GM19324 (cell line): ENCODE data around the gene SIM1.

ENCODE experiments used
- ATAC-seq: cut with Tn5 transposase; IDR thresholded peaks from one replicate; pipeline ENCODE4 v1.9.1; 2021; ENCODE audit warnings: mild to moderate bottlenecking, moderate library complexity; ENCODE audit not compliant: unreplicated experiment, low FRiP score

The SIM1 gene

GRCh38 chr6:100473182-100473581, 8.5 kb upstream of the SIM1 start:
- ATAC-seq = no peak

- ATAC-seq = peak; percentile 83
These were observed 8.0 kb upstream of the SIM1 start for GRCh38 chr6:100472674-100473073.

- no peak for ATAC-seq
These were observed 5.8 kb upstream of the SIM1 start for GRCh38 chr6:100470422-100471120.

- ATAC-seq = no peak
These were observed 4.6 kb upstream of the SIM1 start for GRCh38 chr6:100469101-100469859.

GRCh38 chr6:100468016-100468622, 3.4 kb upstream of the SIM1 start:
- no peak for ATAC-seq

GRCh38 chr6:100467129-100468015, 2.7 kb upstream of the SIM1 start:
- no peak for ATAC-seq

GRCh38 chr6:100466410-100467128, 1.8 kb upstream of the SIM1 start:
- no peak for ATAC-seq

GRCh38 chr6:100465701-100466409, 1.1 kb upstream of the SIM1 start:
- no peak for ATAC-seq

- ATAC-seq = no peak
These were observed 414 bp downstream of the SIM1 start for GRCh38 chr6:100464162-100464851.

- no peak for ATAC-seq
These were observed 1.0 kb downstream of the SIM1 start for GRCh38 chr6:100463630-100464161.

- ATAC-seq = no peak
These were observed 1.8 kb downstream of the SIM1 start for GRCh38 chr6:100462706-100463629.

- ATAC-seq = no peak
These were observed 2.6 kb downstream of the SIM1 start for GRCh38 chr6:100461917-100462705.

GRCh38 chr6:100461278-100461916, 3.3 kb downstream of the SIM1 start:
- no peak for ATAC-seq

- ATAC-seq = no peak
These were observed 4.0 kb downstream of the SIM1 start for GRCh38 chr6:100460650-100461204.

GRCh38 chr6:100459592-100460184, 5.0 kb downstream of the SIM1 start:
- ATAC-seq = no peak
